Stomach (tissue), 9 donors: ENCODE results near the gene MAGI1. TPM values are rescaled to one million over a fixed set of nuclear protein-coding genes. Genes with fewer than 3 reads are reported as not detected.
A peak's percentile ranks its signal among the peaks of the same experiment; 100 is the strongest.

Source experiments
- DNase-seq, 2 donors: peaks; one replicate each; pipeline versions ENCODE4 v3.0.0 to v3.0.0-alpha.2; 2013 to 2019
- H3K27ac ChIP-seq, 5 donors: fragments of 200-600 bp in 4 of 5; sonication (generic) in 4 of 5; one replicate each; pipeline ENCODE4 v1.5.1; 2013 to 2019; ENCODE audit warnings: mild to moderate bottlenecking in 1 of 5, moderate library complexity in 1 of 5
- H3K27me3 ChIP-seq, 3 donors: fragments of 200-600 bp; sonication (generic); one replicate each; pipeline ENCODE4 v1.5.1; 2017 to 2019; ENCODE audit warnings: mixed run types in 1 of 3
- H3K36me3 ChIP-seq, 4 donors: fragments of 200-600 bp; sonication (generic); 1 replicate in 3 of 4; 2 replicates in 1 of 4; pipeline ENCODE4 v1.5.1; 2016 to 2019
- H3K4me1 ChIP-seq, 4 donors: fragments of 200-600 bp; sonication (generic); one replicate each; pipeline ENCODE4 v1.5.1; 2016 to 2019
- H3K4me3 ChIP-seq, 4 donors: fragments of 200-600 bp; sonication (generic) in 3 of 4; one replicate each; pipeline ENCODE4 v1.5.1; 2016 to 2019; ENCODE audit warnings: mild to moderate bottlenecking in 1 of 4
- H3K9me3 ChIP-seq, 4 donors: fragments of 200-600 bp; sonication (generic); one replicate each; pipeline ENCODE4 v1.5.1; 2016 to 2019
- EP300 ChIP-seq: sonication (generic); formaldehyde crosslinking; IDR thresholded peaks from one replicate; pipeline ENCODE4 v1.6.1; 2017; ENCODE audit warnings: antibody characterized with exemption
- POLR2A ChIP-seq, 4 donors: fragments of 450-650 bp; IDR thresholded peaks; one replicate each; pipeline ENCODE4 v1.6.1; 2016; ENCODE audit warnings: antibody characterized with exemption in 4 of 4, control low read depth in 2 of 4, mild to moderate bottlenecking in 1 of 4, moderate library complexity in 1 of 4
- POLR2AphosphoS5 ChIP-seq, 3 donors: sonication (generic); formaldehyde crosslinking; IDR thresholded peaks; one replicate each; pipeline ENCODE4 v1.6.1; 2016; ENCODE audit warnings: antibody characterized with exemption in 3 of 3
- WGBS, 5 donors: extraction: QIAGEN DNeasy Blood & Tissue Kit in 3 of 5; methylation state at CpG; one replicate each; pipeline versions ENCODE4 v1.1.5 to v1.1.7; 2013 to 2018; 5-methylcytosine and 5-hydroxymethylcytosine counted together
- intact Hi-C: fragments of 100-400 bp; cut with DNase I; formaldehyde crosslinking; loops from one replicate; pipeline ENCODE4 v1.15.1; 2023; ENCODE audit warnings: low total_unique reads
- polyA plus RNA-seq, 3 donors: library from polyadenylated mRNA; stranded (reverse); fragments of 200-250 nt; gene quantifications; one replicate each; pipeline ENCODE4 v1.2.3, GENCODE V29; 2013
- total RNA-seq, 5 donors: library from RNA; depleted of rRNA; stranded (reverse); fragments of >200 nt; gene quantifications; one replicate each; pipeline versions ENCODE4 v1.1.0 to v1.2.3, GENCODE V29; 2014 to 2016
- TF ChIP-seq, protein P1 (sequence below), 7 experiments: fragments of 450-650 bp in 4 of 7; fragments of 200-600 bp in 3 of 7; sonication (generic) in 3 of 7; IDR thresholded peaks; one replicate each; pipeline ENCODE4 v1.5.1; 2016 to 2019; ENCODE audit warnings: antibody characterized with exemption in 7 of 7, control low read depth in 2 of 7, mild to moderate bottlenecking in 1 of 7
- donor health status: healthy with polysubstance abuse.
- donor health status: Bipolar disorder and iron deficiency.
- donor health status: healthy.

MAGI1 gene
- total and polyA plus RNA-seq, 8 donors = 5.7 to 237 (median 84.8) TPM

DNA sequence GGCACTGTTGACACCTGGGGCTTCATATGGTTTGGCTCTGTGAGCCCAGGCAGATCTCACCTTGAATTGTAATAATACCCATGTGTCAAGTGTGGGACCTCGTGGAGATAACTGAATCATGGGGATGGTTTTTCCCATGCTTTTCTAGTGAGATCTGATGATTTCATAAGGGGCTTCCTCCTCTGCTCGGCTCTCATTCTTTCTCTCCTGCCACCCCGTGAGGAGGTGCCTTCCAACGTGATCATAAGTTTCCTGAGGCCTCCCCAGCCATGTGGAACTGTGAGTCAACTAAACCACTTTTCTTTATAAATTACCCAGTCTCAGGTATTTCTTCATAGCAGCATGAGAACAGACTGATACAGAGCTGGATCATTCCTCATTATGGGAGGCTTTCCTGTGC is 695.0 kb downstream of the MAGI1 start:
- 78 to 88% (median 84%) methylated on average over 3 to 4 of the region's 4 CpGs for WGBS, 5 donors
- TF ChIP-seq EP300 (no peak), POLR2A (IDR thresholded peaks at IDR 0.05) (no peak), POLR2AphosphoS5 (IDR thresholded peaks at IDR 0.05) (no peak)
- TF ChIP-seq, protein P1, sequence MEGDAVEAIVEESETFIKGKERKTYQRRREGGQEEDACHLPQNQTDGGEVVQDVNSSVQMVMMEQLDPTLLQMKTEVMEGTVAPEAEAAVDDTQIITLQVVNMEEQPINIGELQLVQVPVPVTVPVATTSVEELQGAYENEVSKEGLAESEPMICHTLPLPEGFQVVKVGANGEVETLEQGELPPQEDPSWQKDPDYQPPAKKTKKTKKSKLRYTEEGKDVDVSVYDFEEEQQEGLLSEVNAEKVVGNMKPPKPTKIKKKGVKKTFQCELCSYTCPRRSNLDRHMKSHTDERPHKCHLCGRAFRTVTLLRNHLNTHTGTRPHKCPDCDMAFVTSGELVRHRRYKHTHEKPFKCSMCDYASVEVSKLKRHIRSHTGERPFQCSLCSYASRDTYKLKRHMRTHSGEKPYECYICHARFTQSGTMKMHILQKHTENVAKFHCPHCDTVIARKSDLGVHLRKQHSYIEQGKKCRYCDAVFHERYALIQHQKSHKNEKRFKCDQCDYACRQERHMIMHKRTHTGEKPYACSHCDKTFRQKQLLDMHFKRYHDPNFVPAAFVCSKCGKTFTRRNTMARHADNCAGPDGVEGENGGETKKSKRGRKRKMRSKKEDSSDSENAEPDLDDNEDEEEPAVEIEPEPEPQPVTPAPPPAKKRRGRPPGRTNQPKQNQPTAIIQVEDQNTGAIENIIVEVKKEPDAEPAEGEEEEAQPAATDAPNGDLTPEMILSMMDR (IDR thresholded peaks at IDR 0.05) = no peak
- intact Hi-C loops = no loop called here
- no peaks in the 10 kb centered on the region for H3K27me3 ChIP-seq
- H3K36me3 ChIP-seq = no peaks in the 10 kb centered on the region
- peaks cover 0 to 7% (median 0%) of the 10 kb centered on the region in 4 donors for H3K4me1 ChIP-seq
- H3K4me3 ChIP-seq = no peak overlapping the region
- no peak for DNase-seq
- H3K27ac ChIP-seq = no peak overlapping the region
- no peaks in the 10 kb centered on the region for H3K9me3 ChIP-seq

DNA sequence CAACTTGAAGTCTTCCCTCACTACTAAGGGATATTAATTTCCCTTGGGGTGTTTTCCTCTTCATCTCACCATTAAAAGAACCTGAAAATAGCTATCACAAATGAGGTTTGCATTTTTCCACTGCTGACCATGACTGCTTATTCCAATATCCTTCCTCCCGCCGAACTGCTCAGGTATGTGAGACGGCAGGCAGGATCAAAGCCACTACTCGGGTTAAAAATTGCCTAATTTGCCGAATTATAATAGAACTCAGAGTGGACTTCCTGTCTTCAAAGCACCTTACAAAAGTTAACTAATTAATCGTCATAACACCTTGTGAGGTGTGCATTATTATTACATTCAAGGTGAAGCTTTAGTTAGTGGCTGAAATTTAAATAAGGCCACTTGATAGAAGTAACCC is 695.7 kb downstream of the MAGI1 start:
- no peak overlapping the region for H3K27ac ChIP-seq
- no peaks in the 10 kb centered on the region for H3K36me3 ChIP-seq
- peaks cover 0 to under 1% (median 0%) of the 10 kb centered on the region in 4 donors for H3K4me1 ChIP-seq
- no peaks in the 10 kb centered on the region for H3K27me3 ChIP-seq
- no peak overlapping the region for H3K4me3 ChIP-seq
- intact Hi-C loops = no loop called here
- no peak for DNase-seq
- H3K9me3 ChIP-seq = no peaks in the 10 kb centered on the region
- TF ChIP-seq POLR2AphosphoS5 (IDR thresholded peaks at IDR 0.05) (no peak), POLR2A (IDR thresholded peaks at IDR 0.05) (no peak)
- 78 to 87% (median 85%) methylated on average over 6 of the region's 6 CpGs for WGBS, 5 donors

DNA sequence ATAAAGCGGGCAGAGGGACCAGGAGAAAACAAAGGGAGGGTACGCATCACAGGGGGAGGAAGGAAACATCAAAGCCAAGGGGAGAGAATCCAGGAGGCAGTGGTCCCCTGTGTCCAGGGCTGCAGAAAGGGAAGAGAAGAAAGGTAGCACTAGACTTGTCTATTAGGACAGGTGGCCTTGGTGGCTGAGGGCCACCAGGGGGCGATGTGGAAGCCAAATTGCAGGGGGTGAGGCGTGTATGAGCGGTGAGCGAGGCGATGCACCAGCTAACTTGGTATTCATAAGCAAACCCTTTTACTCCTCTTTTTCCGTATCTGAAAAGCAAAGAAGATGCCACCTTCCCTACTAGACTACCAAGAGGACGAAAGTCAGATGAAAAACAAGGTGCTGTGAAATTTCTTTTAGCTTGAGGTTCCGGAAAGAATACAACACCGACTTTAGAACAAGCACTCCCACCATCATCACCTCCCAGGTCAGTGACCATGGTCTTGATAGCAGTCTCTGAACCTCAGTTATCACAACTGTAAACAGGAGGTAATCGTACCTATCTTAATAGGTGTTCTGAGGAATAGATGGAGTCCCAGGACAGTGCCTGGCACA is 696.5 kb downstream of the MAGI1 start:
- TF ChIP-seq, protein P1 (IDR thresholded peaks at IDR 0.05) = peak in 4 of 7 experiments; percentile 18 to 46 (median 30)
- TF ChIP-seq EP300 = no peak
- H3K4me1 ChIP-seq = no peaks in the 10 kb centered on the region
- H3K27ac ChIP-seq = no peak overlapping the region
- no peaks in the 10 kb centered on the region for H3K9me3 ChIP-seq
- no peaks in the 10 kb centered on the region for H3K36me3 ChIP-seq
- H3K27me3 ChIP-seq = no peaks in the 10 kb centered on the region
- no peak overlapping the region for H3K4me3 ChIP-seq
- intact Hi-C loops = no loop called here
- WGBS, 5 donors = 65 to 83% (median 70%) methylated on average over 12 of the region's 12 CpGs
- peak; percentile 38 to 59 for DNase-seq

DNA sequence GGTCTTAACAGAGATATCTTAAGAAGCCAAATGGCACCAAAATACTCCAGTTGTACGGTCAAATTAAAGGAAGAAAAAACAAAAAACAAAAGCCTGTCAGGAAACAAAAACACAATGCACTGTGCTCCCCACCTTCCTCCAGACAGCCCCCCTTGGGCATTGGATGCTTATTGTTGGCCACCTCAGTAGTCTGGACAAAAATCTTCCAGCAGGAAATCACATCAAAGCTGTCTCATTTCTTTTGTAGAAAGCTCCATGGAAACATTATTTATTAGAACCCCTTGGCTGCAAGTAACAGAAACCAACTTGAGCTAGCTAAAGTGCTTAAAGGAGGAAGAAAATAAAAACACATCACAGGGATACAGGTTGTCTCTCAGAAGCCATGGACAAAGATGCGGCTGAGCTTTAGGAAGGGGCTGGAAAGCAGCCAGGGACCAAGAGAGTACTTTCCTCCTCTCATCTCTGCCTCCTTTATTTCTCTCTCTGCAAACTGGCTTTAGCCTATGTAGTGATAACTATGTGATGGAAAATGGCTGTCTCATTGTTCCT is 699.5 kb downstream of the MAGI1 start:
- Histone ChIP-seq H3K27me3 (no peaks in the 10 kb centered on the region), H3K4me1 (peaks cover 0 to 8% (median 4%) of the 10 kb centered on the region in 4 donors), H3K9me3 (no peaks in the 10 kb centered on the region), H3K4me3 (no peak overlapping the region), H3K27ac (no peak overlapping the region), H3K36me3 (no peaks in the 10 kb centered on the region)
- intact Hi-C loops = no loop called here
- DNase-seq = no peak
- 81 to 90% (median 83%) methylated on average over 2 of the region's 2 CpGs for WGBS, 5 donors
- no peak for TF ChIP-seq POLR2AphosphoS5 (IDR thresholded peaks at IDR 0.05)
- TF ChIP-seq EP300 = no peak
- TF ChIP-seq, protein P1 (IDR thresholded peaks at IDR 0.05) = no peak
- no peak for TF ChIP-seq POLR2A (IDR thresholded peaks at IDR 0.05)

DNA sequence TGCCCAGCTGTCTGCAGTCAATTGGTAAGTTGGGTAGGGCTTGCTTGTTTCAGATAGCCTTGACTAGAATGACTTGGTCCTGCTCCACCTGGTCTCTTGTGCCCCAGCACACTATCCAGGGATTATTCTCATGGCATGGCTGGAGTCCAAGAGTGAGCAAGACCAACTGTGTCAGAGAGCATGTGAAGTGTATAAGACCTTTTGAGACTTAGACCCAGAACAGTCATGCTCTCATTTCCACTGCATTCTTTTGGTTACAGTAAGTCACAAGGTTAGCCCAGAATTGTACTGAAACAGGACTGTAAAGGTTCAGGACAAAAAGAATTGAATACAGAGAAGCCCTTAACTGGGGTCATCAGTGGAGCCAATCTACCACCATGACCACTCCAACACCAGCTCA is 700.1 kb downstream of the MAGI1 start:
- peaks cover 0 to 15% (median 11%) of the 10 kb centered on the region in 4 donors for H3K4me1 ChIP-seq
- H3K27ac ChIP-seq = no peak overlapping the region
- DNase-seq = no peak
- intact Hi-C loops = no loop called here
- no peaks in the 10 kb centered on the region for H3K27me3 ChIP-seq
- H3K36me3 ChIP-seq = no peaks in the 10 kb centered on the region
- H3K9me3 ChIP-seq = no peaks in the 10 kb centered on the region
- TF ChIP-seq EP300 (no peak), POLR2A (IDR thresholded peaks at IDR 0.05) (no peak), POLR2AphosphoS5 (IDR thresholded peaks at IDR 0.05) (no peak)
- TF ChIP-seq, protein P1 (IDR thresholded peaks at IDR 0.05) = no peak
- H3K4me3 ChIP-seq = no peak overlapping the region
